ENCODE data around the gene SERPINB6.
"Not testable (repeated sequence)": the region's sequence is repeated elsewhere in the genome, so short reads cannot be mapped to it uniquely, and the experiment has no call there.

SERPINB6 gene

DNA sequence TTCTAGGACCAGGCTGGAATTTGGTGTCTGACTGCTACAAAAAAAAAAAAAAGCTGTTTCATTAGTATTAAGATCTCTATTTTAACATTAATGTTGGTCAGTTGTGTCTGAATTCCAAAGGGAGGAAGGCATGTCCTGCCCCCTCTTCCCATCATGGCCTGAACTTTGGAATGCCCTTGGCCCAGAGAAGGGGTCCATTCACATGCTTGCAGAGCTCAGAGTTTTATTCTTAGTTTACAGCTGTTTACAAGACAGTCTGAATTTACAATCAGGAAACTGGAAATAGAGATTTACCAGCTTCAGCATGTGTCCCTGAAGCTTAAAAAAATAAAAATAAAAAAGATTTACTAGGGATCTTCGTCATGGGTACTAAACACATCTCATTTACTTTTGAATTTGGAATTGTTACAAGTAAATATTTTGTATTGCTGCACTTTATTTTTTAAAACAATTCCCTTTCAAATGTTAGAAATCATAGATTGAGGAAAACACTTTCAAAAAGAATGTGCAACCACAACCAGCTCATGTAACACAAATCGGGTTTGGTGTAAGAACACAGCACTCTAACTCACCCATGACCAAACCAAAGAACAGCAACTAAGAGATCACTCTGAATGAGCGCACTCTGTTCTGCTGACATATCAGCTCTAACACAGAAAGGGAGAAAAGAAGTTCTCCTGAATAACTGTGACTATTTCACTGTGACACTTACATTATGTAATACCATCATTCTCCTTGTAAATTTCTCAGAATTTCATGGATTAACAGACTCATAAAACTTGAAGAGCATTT lies 6.6 kb upstream of the SERPINB6 start:
- DNase-seq (ENCODE audit: low spot score) = no peak
- TF ChIP-seq, protein P1, sequence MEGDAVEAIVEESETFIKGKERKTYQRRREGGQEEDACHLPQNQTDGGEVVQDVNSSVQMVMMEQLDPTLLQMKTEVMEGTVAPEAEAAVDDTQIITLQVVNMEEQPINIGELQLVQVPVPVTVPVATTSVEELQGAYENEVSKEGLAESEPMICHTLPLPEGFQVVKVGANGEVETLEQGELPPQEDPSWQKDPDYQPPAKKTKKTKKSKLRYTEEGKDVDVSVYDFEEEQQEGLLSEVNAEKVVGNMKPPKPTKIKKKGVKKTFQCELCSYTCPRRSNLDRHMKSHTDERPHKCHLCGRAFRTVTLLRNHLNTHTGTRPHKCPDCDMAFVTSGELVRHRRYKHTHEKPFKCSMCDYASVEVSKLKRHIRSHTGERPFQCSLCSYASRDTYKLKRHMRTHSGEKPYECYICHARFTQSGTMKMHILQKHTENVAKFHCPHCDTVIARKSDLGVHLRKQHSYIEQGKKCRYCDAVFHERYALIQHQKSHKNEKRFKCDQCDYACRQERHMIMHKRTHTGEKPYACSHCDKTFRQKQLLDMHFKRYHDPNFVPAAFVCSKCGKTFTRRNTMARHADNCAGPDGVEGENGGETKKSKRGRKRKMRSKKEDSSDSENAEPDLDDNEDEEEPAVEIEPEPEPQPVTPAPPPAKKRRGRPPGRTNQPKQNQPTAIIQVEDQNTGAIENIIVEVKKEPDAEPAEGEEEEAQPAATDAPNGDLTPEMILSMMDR (IDR thresholded peaks at IDR 0.05; ENCODE audit: extremely low read depth, insufficient read depth, missing control alignments) = no peak
- in situ Hi-C loops (cut with MboI; ENCODE audit: low pct_unique_long_range_greater_than_20kb, low sequenced_read_pairs, unreplicated experiment) = no loop called here

DNA sequence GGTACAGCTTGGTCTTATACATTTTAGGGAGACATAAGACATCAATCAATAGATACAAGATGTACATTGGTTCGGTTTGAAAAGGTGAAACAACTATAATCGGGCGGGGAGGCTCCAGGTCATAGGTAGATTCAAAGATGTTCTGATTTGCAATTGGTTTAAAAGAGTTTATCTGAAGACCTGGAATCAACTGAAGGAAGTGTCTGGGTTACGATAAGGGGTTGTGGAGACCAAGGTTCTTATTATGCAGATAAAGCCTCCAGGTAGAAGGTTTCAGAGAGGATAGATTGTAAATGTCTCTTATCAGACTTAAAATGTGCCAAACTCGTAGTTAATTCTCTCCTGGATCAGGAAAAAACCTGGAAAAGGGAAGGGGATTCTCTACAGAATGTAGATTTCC lies 5.9 kb upstream of the SERPINB6 start:
- no peak for DNase-seq (ENCODE audit: low spot score)
- in situ Hi-C loops (cut with MboI; ENCODE audit: low pct_unique_long_range_greater_than_20kb, low sequenced_read_pairs, unreplicated experiment) = no loop called here
- TF ChIP-seq, protein P1 (IDR thresholded peaks at IDR 0.05; ENCODE audit: extremely low read depth, insufficient read depth, missing control alignments) = no peak

GRCh38 chr6:2976571-2977085 lies 5.3 kb upstream of the SERPINB6 start:
- DNase-seq (ENCODE audit: low spot score) = no peak
- TF ChIP-seq, protein P1 (IDR thresholded peaks at IDR 0.05; ENCODE audit: extremely low read depth, insufficient read depth, missing control alignments) = no peak
- in situ Hi-C loops (cut with MboI; ENCODE audit: low pct_unique_long_range_greater_than_20kb, low sequenced_read_pairs, unreplicated experiment) = no loop called here

GRCh38 chr6:2976060-2976459 lies 4.7 kb upstream of the SERPINB6 start:
- TF ChIP-seq, protein P1 (IDR thresholded peaks at IDR 0.05; ENCODE audit: extremely low read depth, insufficient read depth, missing control alignments) = no peak
- in situ Hi-C loops (cut with MboI; ENCODE audit: low pct_unique_long_range_greater_than_20kb, low sequenced_read_pairs, unreplicated experiment) = no loop called here
- no peak for DNase-seq (ENCODE audit: low spot score)

GRCh38 chr6:2973676-2974075 lies 2.3 kb upstream of the SERPINB6 start:
- TF ChIP-seq, protein P1 (IDR thresholded peaks at IDR 0.05; ENCODE audit: extremely low read depth, insufficient read depth, missing control alignments) = no peak
- no peak for DNase-seq (ENCODE audit: low spot score)
- in situ Hi-C loops (cut with MboI; ENCODE audit: low pct_unique_long_range_greater_than_20kb, low sequenced_read_pairs, unreplicated experiment) = no loop called here

- DNase-seq (ENCODE audit: low spot score); in situ Hi-C loops (cut with MboI; ENCODE audit: low pct_unique_long_range_greater_than_20kb, low sequenced_read_pairs, unreplicated experiment): not testable (repeated sequence)
Observed at GRCh38 chr6:2973180-2973579, 1.8 kb upstream of the SERPINB6 start.

- in situ Hi-C loops (cut with MboI; ENCODE audit: low pct_unique_long_range_greater_than_20kb, low sequenced_read_pairs, unreplicated experiment); DNase-seq (ENCODE audit: low spot score): not testable (repeated sequence)
Observed at GRCh38 chr6:2972685-2973084, 1.3 kb upstream of the SERPINB6 start.

- DNase-seq (ENCODE audit: low spot score); in situ Hi-C loops (cut with MboI; ENCODE audit: low pct_unique_long_range_greater_than_20kb, low sequenced_read_pairs, unreplicated experiment): not testable (repeated sequence)
Observed at GRCh38 chr6:2972219-2972487, 786 bp upstream of the SERPINB6 start.
